ENCODE data around the gene PAK4. TPM values are rescaled to one million over a fixed set of nuclear protein-coding genes. Genes with fewer than 3 reads are reported as not detected.

PAK4 gene
- total and polyA plus RNA-seq, 9 of the 15 experiments (the other 6 are each of a cell fraction or from before 2014, with no cell fraction given): 0.21 to 33.5 (median 5.8) TPM

GRCh38 chr19:39099341-39099740, 26.2 kb upstream of the PAK4 start:
- ChIA-PET CTCF (ENCODE audit: low intra/inter-chr PET ratio) (no interaction called here), POLR2A (no interaction called here)
- TF ChIP-seq, protein P1, sequence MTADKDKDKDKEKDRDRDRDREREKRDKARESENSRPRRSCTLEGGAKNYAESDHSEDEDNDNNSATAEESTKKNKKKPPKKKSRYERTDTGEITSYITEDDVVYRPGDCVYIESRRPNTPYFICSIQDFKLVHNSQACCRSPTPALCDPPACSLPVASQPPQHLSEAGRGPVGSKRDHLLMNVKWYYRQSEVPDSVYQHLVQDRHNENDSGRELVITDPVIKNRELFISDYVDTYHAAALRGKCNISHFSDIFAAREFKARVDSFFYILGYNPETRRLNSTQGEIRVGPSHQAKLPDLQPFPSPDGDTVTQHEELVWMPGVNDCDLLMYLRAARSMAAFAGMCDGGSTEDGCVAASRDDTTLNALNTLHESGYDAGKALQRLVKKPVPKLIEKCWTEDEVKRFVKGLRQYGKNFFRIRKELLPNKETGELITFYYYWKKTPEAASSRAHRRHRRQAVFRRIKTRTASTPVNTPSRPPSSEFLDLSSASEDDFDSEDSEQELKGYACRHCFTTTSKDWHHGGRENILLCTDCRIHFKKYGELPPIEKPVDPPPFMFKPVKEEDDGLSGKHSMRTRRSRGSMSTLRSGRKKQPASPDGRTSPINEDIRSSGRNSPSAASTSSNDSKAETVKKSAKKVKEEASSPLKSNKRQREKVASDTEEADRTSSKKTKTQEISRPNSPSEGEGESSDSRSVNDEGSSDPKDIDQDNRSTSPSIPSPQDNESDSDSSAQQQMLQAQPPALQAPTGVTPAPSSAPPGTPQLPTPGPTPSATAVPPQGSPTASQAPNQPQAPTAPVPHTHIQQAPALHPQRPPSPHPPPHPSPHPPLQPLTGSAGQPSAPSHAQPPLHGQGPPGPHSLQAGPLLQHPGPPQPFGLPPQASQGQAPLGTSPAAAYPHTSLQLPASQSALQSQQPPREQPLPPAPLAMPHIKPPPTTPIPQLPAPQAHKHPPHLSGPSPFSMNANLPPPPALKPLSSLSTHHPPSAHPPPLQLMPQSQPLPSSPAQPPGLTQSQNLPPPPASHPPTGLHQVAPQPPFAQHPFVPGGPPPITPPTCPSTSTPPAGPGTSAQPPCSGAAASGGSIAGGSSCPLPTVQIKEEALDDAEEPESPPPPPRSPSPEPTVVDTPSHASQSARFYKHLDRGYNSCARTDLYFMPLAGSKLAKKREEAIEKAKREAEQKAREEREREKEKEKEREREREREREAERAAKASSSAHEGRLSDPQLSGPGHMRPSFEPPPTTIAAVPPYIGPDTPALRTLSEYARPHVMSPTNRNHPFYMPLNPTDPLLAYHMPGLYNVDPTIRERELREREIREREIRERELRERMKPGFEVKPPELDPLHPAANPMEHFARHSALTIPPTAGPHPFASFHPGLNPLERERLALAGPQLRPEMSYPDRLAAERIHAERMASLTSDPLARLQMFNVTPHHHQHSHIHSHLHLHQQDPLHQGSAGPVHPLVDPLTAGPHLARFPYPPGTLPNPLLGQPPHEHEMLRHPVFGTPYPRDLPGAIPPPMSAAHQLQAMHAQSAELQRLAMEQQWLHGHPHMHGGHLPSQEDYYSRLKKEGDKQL (CRISPR knock-in tag; IDR thresholded peaks at IDR 0.05; ENCODE audit: borderline replicate concordance): no peak
- TF ChIP-seq GTF2B (IDR thresholded peaks at IDR 0.05; ENCODE audit: extremely low read depth, insufficient read length) (no peak), NUFIP1 (IDR thresholded peaks at IDR 0.05; ENCODE audit: partially characterized antibody) (no peak), TRIM25 (IDR thresholded peaks at IDR 0.05; ENCODE audit: borderline replicate concordance) (no peak), ZKSCAN8 (CRISPR knock-in tag; IDR thresholded peaks at IDR 0.05) (no peak), KHSRP (IDR thresholded peaks at IDR 0.05) (no peak), FOXK1 (CRISPR knock-in tag; IDR thresholded peaks at IDR 0.05; ENCODE audit: borderline replicate concordance) (no peak), NCOA1 (IDR thresholded peaks at IDR 0.05; ENCODE audit: low read depth) (no peak), SREBF2 (CRISPR knock-in tag; IDR thresholded peaks at IDR 0.05) (no peak), ZNF583 (CRISPR knock-in tag; IDR thresholded peaks at IDR 0.05) (no peak), ZBTB8A (IDR thresholded peaks at IDR 0.05; ENCODE audit: partially characterized antibody) (no peak), GTF2F1 (IDR thresholded peaks at IDR 0.05; ENCODE audit: low read depth, low read length) (no peak), ZNF589 (CRISPR knock-in tag; IDR thresholded peaks at IDR 0.05; ENCODE audit: low read depth) (no peak), ARID1B (IDR thresholded peaks at IDR 0.05) (no peak), ZNF133 (CRISPR knock-in tag; IDR thresholded peaks at IDR 0.05) (no peak)
- Histone ChIP-seq H3K36me3 (ENCODE audit: control insufficient read depth, insufficient read depth, low read length) (no peaks in the 10 kb centered on the region), H3K27me3 (ENCODE audit: control insufficient read depth in 2 of 2, insufficient read depth in 2 of 2, low read length in 2 of 2) (peaks cover 9 to 17% of the 10 kb centered on the region in 2 experiments; a peak in 3 of 5 replicates), H3K27ac (ENCODE audit: extremely low read depth, low read depth, low read length) (no peak overlapping the region), H3K79me2 (ENCODE audit: control insufficient read depth, insufficient read depth, low read length) (no peaks in the 10 kb centered on the region), H3K4me2 (ENCODE audit: insufficient read depth, low read length) (no peak overlapping the region), H3K4me1 (replicated peaks in 1 of 2; ENCODE audit: control insufficient read depth in 2 of 2, insufficient read depth in 2 of 2, low read length in 2 of 2) (no peaks in the 10 kb centered on the region; a peak in 1 of 5 replicates), H3K4me3 (no peak overlapping the region), H4K20me1 (replicated peaks; ENCODE audit: control insufficient read depth, insufficient read depth, low read length) (no peaks in the 10 kb centered on the region; the same call in 1 of the 2 replicates), H3K9me3 (replicated peaks; ENCODE audit: control insufficient read depth, insufficient read depth, low read depth, low read length) (no peaks in the 10 kb centered on the region), H3K9me1 (ENCODE audit: control insufficient read depth, insufficient read depth, low read length) (no peaks in the 10 kb centered on the region), H2AFZ (ENCODE audit: low read depth, low read length) (no peak overlapping the region), H3K9ac (ENCODE audit: insufficient read depth in 1 of 2, low read depth in 2 of 2, low read length in 2 of 2) (no peak overlapping the region)
- intact Hi-C loops (cut with micrococcal nuclease): no loop called here
- in situ Hi-C loops (cut with MboI): no loop called here
- DNase-seq (ENCODE audit: extremely low read depth in 1 of 4, low spot score in 3 of 4) (no peak), ATAC-seq (no peak), FAIRE-seq (no peak)
- no TSS peak for BruUV-seq (replicated peaks)
- 4% methylated on average over 8 of the region's 9 CpGs for WGBS (ENCODE audit: insufficient coverage, low coverage, missing lambda C conversion rate)
